Activated CD8-positive, alpha-beta memory T cell treated with anti-CD3 and anti-CD28 coated beads for 24 hours (primary cell): Measurements from ENCODE around the gene WDR26.

Source experiments
- DNase-seq: peaks from one replicate; pipeline ENCODE4 v3.0.0-alpha.2; 2020

The WDR26 gene

GRCh38 chr1:224348137-224348536 is 86.5 kb downstream of the WDR26 start:
- no peak for DNase-seq

- DNase-seq = no peak
These were observed 90.9 kb downstream of the WDR26 start for GRCh38 chr1:224343679-224344078.

GRCh38 chr1:224340453-224341384 is 93.9 kb downstream of the WDR26 start:
- DNase-seq = peak; percentile 70

GRCh38 chr1:224339442-224340033 is 95.1 kb downstream of the WDR26 start:
- no peak for DNase-seq

- DNase-seq = no peak
These were observed 96.3 kb downstream of the WDR26 start for GRCh38 chr1:224338150-224338838.
